Panc1 (cell line): ENCODE data around the gene EIPR1. TPM values are rescaled to one million over a fixed set of nuclear protein-coding genes. Genes with fewer than 3 reads are reported as not detected.

ENCODE experiments used
- ATAC-seq: fragments of 200-7000 bp; cut with Tn5 transposase; 2 replicates; pipeline ENCODE4 v1.9.1; 2020; ENCODE audit warnings: mild to moderate bottlenecking, moderate library complexity
- BruUV-seq: library from RNA; stranded (reverse); fragments of 400-500 nt; replicated peaks from 2 replicates; lab custom pipeline; 2021; lab: Mats Ljungman, UMichigan
- CTCF ChIA-PET: fragments of 300-600 bp; sonication (Branson Sonifier 250); formaldehyde crosslinking; loops from one replicate; lab custom pipeline; 2022; ENCODE audit warnings: antibody characterized with exemption; lab: Charles Lee
- POLR2A ChIA-PET: fragments of 300-600 bp; sonication (Branson Sonifier 250); formaldehyde crosslinking; loops from one replicate; lab custom pipeline; 2022; ENCODE audit warnings: antibody characterized with exemption; lab: Charles Lee
- DNase-seq: peaks from one replicate; pipeline ENCODE4 v3.0.0-alpha.2; 2010; ENCODE audit warnings: low read depth, low spot score
- H3K27ac ChIP-seq: 2 replicates; pipeline ENCODE4 v1.5.1; 2011; ENCODE audit warnings: mild to moderate bottlenecking, low read length, inconsistent platforms
- H3K27me3 ChIP-seq: fragments of 200-500 bp; sonication (Bioruptor generic); 2 replicates; pipeline ENCODE4 v1.6.0; 2014; ENCODE audit warnings: low read length, inconsistent platforms; ENCODE audit not compliant: control insufficient read depth, insufficient read depth
- H3K36me3 ChIP-seq: fragments of 200-500 bp; sonication (Bioruptor generic); 2 replicates; pipeline ENCODE4 v1.5.1; 2014; ENCODE audit warnings: inconsistent platforms, mild to moderate bottlenecking, low read length, moderate library complexity; ENCODE audit not compliant: control insufficient read depth, insufficient read depth
- H3K4me1 ChIP-seq: 2 replicates; pipeline ENCODE4 v1.5.1; 2011; ENCODE audit warnings: inconsistent platforms, mild to moderate bottlenecking, low read length, moderate library complexity; ENCODE audit not compliant: control insufficient read depth, insufficient read depth
- H3K4me3 ChIP-seq, 2 experiments: 2 replicates each; pipeline ENCODE4 v1.5.1; 2011 to 2012; ENCODE audit warnings: low read depth in 2 of 2, low read length in 2 of 2, mild to moderate bottlenecking in 2 of 2, inconsistent platforms in 1 of 2, moderate library complexity in 1 of 2
- H3K9me3 ChIP-seq: fragments of 200-500 bp; sonication (Bioruptor generic); 2 replicates; pipeline ENCODE4 v1.5.1; 2014; ENCODE audit warnings: low read depth, mild to moderate bottlenecking, inconsistent platforms, low read length, moderate library complexity; ENCODE audit not compliant: control insufficient read depth, insufficient read depth
- CTCF ChIP-seq: fragments of 450-650 bp; IDR thresholded peaks from 2 replicates; pipeline ENCODE4 v1.5.1; 2017; ENCODE audit warnings: mild to moderate bottlenecking
- POLR2AphosphoS5 ChIP-seq: IDR thresholded peaks from 2 replicates; pipeline ENCODE4 v1.6.1; 2012; ENCODE audit warnings: mild to moderate bottlenecking, low read depth, low read length, moderate library complexity
- SIN3A ChIP-seq: IDR thresholded peaks from 2 replicates; pipeline ENCODE4 v1.6.1; 2012; ENCODE audit warnings: low read depth, mild to moderate bottlenecking, low read length, moderate library complexity, borderline replicate concordance; ENCODE audit not compliant: insufficient read depth
- TCF7L2 ChIP-seq: IDR thresholded peaks from 2 replicates; pipeline ENCODE4 v1.6.1; 2011; ENCODE audit warnings: mild to moderate bottlenecking, low read depth, low read length, inconsistent platforms
- in situ Hi-C: cut with HindIII; loops from 2 replicates; pipeline ENCODE4 v1.10.0; 2016; ENCODE audit warnings: low sequenced_read_pairs, low pct_unique_long_range_greater_than_20kb
- intact Hi-C: fragments of 100-400 bp; cut with micrococcal nuclease; formaldehyde crosslinking; loops from one replicate; pipeline ENCODE4 v1.10.0; 2022; ENCODE audit not compliant: unreplicated experiment
- total RNA-seq: library from RNA; stranded (reverse); gene quantifications from one replicate; pipeline ENCODE4 v1.2.1, GENCODE V29; 2021; ENCODE audit not compliant: unreplicated experiment
- TF ChIP-seq, protein P1 (sequence below), 2 experiments: IDR thresholded peaks; 2 replicates each; pipeline ENCODE4 v1.6.1; 2011 to 2012; ENCODE audit warnings: low read depth in 2 of 2, control low read depth in 1 of 2, low read length in 1 of 2, mild to moderate bottlenecking in 1 of 2, moderate library complexity in 1 of 2; ENCODE audit not compliant: insufficient read depth in 1 of 2

The EIPR1 gene
- total RNA-seq, 1 experiment from 2014 or later: 26.7 TPM

- intact Hi-C loops: no loop called here
- no TSS peak for BruUV-seq
Measured at GRCh38 chr2:3208179-3208578, 169.4 kb downstream of the EIPR1 start.

GRCh38 chr2:3207091-3207491 is 170.5 kb downstream of the EIPR1 start:
- ATAC-seq: no peak

More at GRCh38 chr2:3208179-3208578, 169.4 kb downstream of the EIPR1 start:
- in situ Hi-C loops: no loop called here
- H3K9me3 ChIP-seq: no peaks in the 10 kb centered on the region
- TF ChIP-seq CTCF (no peak), POLR2AphosphoS5 (no peak), TCF7L2 (no peak), SIN3A (no peak)
- TF ChIP-seq, protein P1, sequence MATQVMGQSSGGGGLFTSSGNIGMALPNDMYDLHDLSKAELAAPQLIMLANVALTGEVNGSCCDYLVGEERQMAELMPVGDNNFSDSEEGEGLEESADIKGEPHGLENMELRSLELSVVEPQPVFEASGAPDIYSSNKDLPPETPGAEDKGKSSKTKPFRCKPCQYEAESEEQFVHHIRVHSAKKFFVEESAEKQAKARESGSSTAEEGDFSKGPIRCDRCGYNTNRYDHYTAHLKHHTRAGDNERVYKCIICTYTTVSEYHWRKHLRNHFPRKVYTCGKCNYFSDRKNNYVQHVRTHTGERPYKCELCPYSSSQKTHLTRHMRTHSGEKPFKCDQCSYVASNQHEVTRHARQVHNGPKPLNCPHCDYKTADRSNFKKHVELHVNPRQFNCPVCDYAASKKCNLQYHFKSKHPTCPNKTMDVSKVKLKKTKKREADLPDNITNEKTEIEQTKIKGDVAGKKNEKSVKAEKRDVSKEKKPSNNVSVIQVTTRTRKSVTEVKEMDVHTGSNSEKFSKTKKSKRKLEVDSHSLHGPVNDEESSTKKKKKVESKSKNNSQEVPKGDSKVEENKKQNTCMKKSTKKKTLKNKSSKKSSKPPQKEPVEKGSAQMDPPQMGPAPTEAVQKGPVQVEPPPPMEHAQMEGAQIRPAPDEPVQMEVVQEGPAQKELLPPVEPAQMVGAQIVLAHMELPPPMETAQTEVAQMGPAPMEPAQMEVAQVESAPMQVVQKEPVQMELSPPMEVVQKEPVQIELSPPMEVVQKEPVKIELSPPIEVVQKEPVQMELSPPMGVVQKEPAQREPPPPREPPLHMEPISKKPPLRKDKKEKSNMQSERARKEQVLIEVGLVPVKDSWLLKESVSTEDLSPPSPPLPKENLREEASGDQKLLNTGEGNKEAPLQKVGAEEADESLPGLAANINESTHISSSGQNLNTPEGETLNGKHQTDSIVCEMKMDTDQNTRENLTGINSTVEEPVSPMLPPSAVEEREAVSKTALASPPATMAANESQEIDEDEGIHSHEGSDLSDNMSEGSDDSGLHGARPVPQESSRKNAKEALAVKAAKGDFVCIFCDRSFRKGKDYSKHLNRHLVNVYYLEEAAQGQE (IDR thresholded peaks at IDR 0.05; ENCODE audit: insufficient read depth in 1 of 2, low read depth in 2 of 2, low read length in 1 of 2): no peak
- ChIA-PET POLR2A (no interaction called here), CTCF (no interaction called here)
- no peak overlapping the region for H3K4me3 ChIP-seq
- H3K36me3 ChIP-seq: no peaks in the 10 kb centered on the region
- no peaks in the 10 kb centered on the region for H3K4me1 ChIP-seq
- ATAC-seq (no peak), DNase-seq (no peak)
- H3K27me3 ChIP-seq: no peaks in the 10 kb centered on the region
- no peak overlapping the region for H3K27ac ChIP-seq

More at GRCh38 chr2:3207091-3207491, 170.5 kb downstream of the EIPR1 start:
- Histone ChIP-seq H3K4me1 (no peaks in the 10 kb centered on the region), H3K27ac (no peak overlapping the region), H3K27me3 (no peaks in the 10 kb centered on the region), H3K9me3 (no peaks in the 10 kb centered on the region), H3K36me3 (no peaks in the 10 kb centered on the region), H3K4me3 (no peak overlapping the region)
- TF ChIP-seq SIN3A (no peak), TCF7L2 (no peak), CTCF (no peak), POLR2AphosphoS5 (no peak)
- TF ChIP-seq, protein P1 (IDR thresholded peaks at IDR 0.05; ENCODE audit: insufficient read depth in 1 of 2, low read depth in 2 of 2, low read length in 1 of 2): no peak
- intact Hi-C loops (no loop called here), in situ Hi-C loops (no loop called here)
- no peak for DNase-seq
- CTCF ChIA-PET: no interaction called here
- no TSS peak for BruUV-seq
- POLR2A ChIA-PET: no interaction called here
